Stomach (tissue), 9 donors: ENCODE results near the gene HECW1. TPM values are rescaled to one million over a fixed set of nuclear protein-coding genes. Genes with fewer than 3 reads are reported as not detected.

Experiments used
- DNase-seq, 2 donors: peaks; one replicate each; pipeline versions ENCODE4 v3.0.0 to v3.0.0-alpha.2; 2013 to 2019
- H3K27ac ChIP-seq, 5 donors: fragments of 200-600 bp in 4 of 5; sonication (generic) in 4 of 5; one replicate each; pipeline ENCODE4 v1.5.1; 2013 to 2019; ENCODE audit warnings: mild to moderate bottlenecking in 1 of 5, moderate library complexity in 1 of 5
- H3K27me3 ChIP-seq, 3 donors: fragments of 200-600 bp; sonication (generic); one replicate each; pipeline ENCODE4 v1.5.1; 2017 to 2019; ENCODE audit warnings: mixed run types in 1 of 3
- H3K36me3 ChIP-seq, 4 donors: fragments of 200-600 bp; sonication (generic); 1 replicate in 3 of 4; 2 replicates in 1 of 4; pipeline ENCODE4 v1.5.1; 2016 to 2019
- H3K4me1 ChIP-seq, 4 donors: fragments of 200-600 bp; sonication (generic); one replicate each; pipeline ENCODE4 v1.5.1; 2016 to 2019
- H3K4me3 ChIP-seq, 4 donors: fragments of 200-600 bp; sonication (generic) in 3 of 4; one replicate each; pipeline ENCODE4 v1.5.1; 2016 to 2019; ENCODE audit warnings: mild to moderate bottlenecking in 1 of 4
- H3K9me3 ChIP-seq, 4 donors: fragments of 200-600 bp; sonication (generic); one replicate each; pipeline ENCODE4 v1.5.1; 2016 to 2019
- EP300 ChIP-seq: sonication (generic); formaldehyde crosslinking; IDR thresholded peaks from one replicate; pipeline ENCODE4 v1.6.1; 2017; ENCODE audit warnings: antibody characterized with exemption
- POLR2A ChIP-seq, 4 donors: fragments of 450-650 bp; IDR thresholded peaks; one replicate each; pipeline ENCODE4 v1.6.1; 2016; ENCODE audit warnings: antibody characterized with exemption in 4 of 4, control low read depth in 2 of 4, mild to moderate bottlenecking in 1 of 4, moderate library complexity in 1 of 4
- POLR2AphosphoS5 ChIP-seq, 3 donors: sonication (generic); formaldehyde crosslinking; IDR thresholded peaks; one replicate each; pipeline ENCODE4 v1.6.1; 2016; ENCODE audit warnings: antibody characterized with exemption in 3 of 3
- WGBS, 5 donors: extraction: QIAGEN DNeasy Blood & Tissue Kit in 3 of 5; methylation state at CpG; one replicate each; pipeline versions ENCODE4 v1.1.5 to v1.1.7; 2013 to 2018; 5-methylcytosine and 5-hydroxymethylcytosine counted together
- intact Hi-C: fragments of 100-400 bp; cut with DNase I; formaldehyde crosslinking; loops from one replicate; pipeline ENCODE4 v1.15.1; 2023; ENCODE audit warnings: low total_unique reads
- polyA plus RNA-seq, 3 donors: library from polyadenylated mRNA; stranded (reverse); fragments of 200-250 nt; gene quantifications; one replicate each; pipeline ENCODE4 v1.2.3, GENCODE V29; 2013
- total RNA-seq, 5 donors: library from RNA; depleted of rRNA; stranded (reverse); fragments of >200 nt; gene quantifications; one replicate each; pipeline versions ENCODE4 v1.1.0 to v1.2.3, GENCODE V29; 2014 to 2016
- TF ChIP-seq, protein P1 (sequence below), 7 experiments: fragments of 450-650 bp in 4 of 7; fragments of 200-600 bp in 3 of 7; sonication (generic) in 3 of 7; IDR thresholded peaks; one replicate each; pipeline ENCODE4 v1.5.1; 2016 to 2019; ENCODE audit warnings: antibody characterized with exemption in 7 of 7, control low read depth in 2 of 7, mild to moderate bottlenecking in 1 of 7
- donor health status: healthy with polysubstance abuse.
- donor health status: Bipolar disorder and iron deficiency.
- donor health status: healthy.

Gene HECW1
- total and polyA plus RNA-seq, 8 donors = 0.29 to 11.1 (median 1.4) TPM; not detected in 1

DNA sequence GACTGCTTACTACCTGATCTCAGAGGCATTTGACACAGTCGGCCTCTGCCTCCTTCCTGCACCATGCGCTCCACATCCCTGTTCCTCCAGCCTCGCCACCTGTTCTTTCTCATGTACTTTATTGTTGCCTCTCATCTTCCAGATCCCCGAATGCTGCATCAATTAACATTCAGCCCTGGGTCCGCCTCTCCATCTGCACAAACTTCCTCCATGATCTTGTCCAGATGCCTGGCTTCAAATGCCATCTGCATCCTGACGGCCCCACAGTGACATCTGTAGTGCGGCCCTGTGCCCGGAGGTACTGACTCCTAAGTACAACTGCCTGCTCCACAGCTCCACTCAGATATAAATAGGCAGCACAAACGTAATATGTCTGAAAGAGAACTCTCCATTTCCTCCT lies 419.3 kb downstream of the HECW1 start:
- Histone ChIP-seq H3K4me1 (peaks cover 0 to 7% (median 2%) of the 10 kb centered on the region in 4 donors), H3K27ac (no peak overlapping the region), H3K4me3 (no peak overlapping the region), H3K9me3 (no peaks in the 10 kb centered on the region), H3K36me3 (no peaks in the 10 kb centered on the region), H3K27me3 (no peaks in the 10 kb centered on the region)
- TF ChIP-seq POLR2AphosphoS5 (IDR thresholded peaks at IDR 0.05) = no peak
- TF ChIP-seq, protein P1, sequence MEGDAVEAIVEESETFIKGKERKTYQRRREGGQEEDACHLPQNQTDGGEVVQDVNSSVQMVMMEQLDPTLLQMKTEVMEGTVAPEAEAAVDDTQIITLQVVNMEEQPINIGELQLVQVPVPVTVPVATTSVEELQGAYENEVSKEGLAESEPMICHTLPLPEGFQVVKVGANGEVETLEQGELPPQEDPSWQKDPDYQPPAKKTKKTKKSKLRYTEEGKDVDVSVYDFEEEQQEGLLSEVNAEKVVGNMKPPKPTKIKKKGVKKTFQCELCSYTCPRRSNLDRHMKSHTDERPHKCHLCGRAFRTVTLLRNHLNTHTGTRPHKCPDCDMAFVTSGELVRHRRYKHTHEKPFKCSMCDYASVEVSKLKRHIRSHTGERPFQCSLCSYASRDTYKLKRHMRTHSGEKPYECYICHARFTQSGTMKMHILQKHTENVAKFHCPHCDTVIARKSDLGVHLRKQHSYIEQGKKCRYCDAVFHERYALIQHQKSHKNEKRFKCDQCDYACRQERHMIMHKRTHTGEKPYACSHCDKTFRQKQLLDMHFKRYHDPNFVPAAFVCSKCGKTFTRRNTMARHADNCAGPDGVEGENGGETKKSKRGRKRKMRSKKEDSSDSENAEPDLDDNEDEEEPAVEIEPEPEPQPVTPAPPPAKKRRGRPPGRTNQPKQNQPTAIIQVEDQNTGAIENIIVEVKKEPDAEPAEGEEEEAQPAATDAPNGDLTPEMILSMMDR (IDR thresholded peaks at IDR 0.05) = no peak
- no peak for TF ChIP-seq POLR2A (IDR thresholded peaks at IDR 0.05)
- TF ChIP-seq EP300 = no peak
- peak in 1 of 2 donors; percentile 54 for DNase-seq
- intact Hi-C loops = no loop called here
- 77 to 87% (median 83%) methylated on average over 9 of the region's 9 CpGs for WGBS, 5 donors

GRCh38 chr7:43533801-43534479 lies 421.5 kb downstream of the HECW1 start:
- H3K9me3 ChIP-seq = no peaks in the 10 kb centered on the region
- TF ChIP-seq EP300 (no peak), POLR2A (IDR thresholded peaks at IDR 0.05) (no peak), POLR2AphosphoS5 (IDR thresholded peaks at IDR 0.05) (no peak)
- TF ChIP-seq, protein P1 (IDR thresholded peaks at IDR 0.05) = no peak
- intact Hi-C loops = no loop called here
- peak in 1 of 2 donors; percentile 71 for DNase-seq
- peaks cover 0 to 16% (median 11%) of the 10 kb centered on the region in 4 donors for H3K4me1 ChIP-seq
- H3K36me3 ChIP-seq = no peaks in the 10 kb centered on the region
- peak overlapping the region in 1 of 5 donors; percentile 34 for H3K27ac ChIP-seq
- H3K4me3 ChIP-seq = no peak overlapping the region
- no peaks in the 10 kb centered on the region for H3K27me3 ChIP-seq
- WGBS, 5 donors = 58 to 79% (median 67%) methylated on average over 6 of the region's 6 CpGs

DNA sequence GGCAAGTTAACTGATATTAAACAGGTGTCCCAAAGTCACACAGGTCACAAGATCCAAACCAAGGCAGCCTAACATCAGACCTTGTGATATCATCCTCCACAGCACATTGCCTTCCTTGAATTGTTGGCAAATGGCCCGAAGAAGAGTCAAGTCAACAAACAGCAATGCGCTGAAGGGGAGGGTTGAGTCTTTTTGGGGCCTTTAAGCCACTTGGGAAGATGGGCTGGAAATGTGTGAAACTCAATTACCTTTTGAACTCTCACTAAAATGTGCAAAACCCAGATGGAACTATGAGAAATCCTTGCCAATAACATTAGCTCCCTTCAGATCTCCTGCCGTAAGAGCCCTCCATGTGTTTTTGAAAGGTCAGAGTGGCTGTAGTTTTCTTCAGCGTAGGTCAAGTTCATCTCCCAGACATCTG lies 422.6 kb downstream of the HECW1 start:
- H3K9me3 ChIP-seq = no peaks in the 10 kb centered on the region
- WGBS, 5 donors = 88 to 95% (median 90%) methylated on average over 4 of the region's 4 CpGs
- intact Hi-C loops = no loop called here
- H3K36me3 ChIP-seq = no peaks in the 10 kb centered on the region
- H3K4me1 ChIP-seq = peaks cover 0 to 16% (median 11%) of the 10 kb centered on the region in 4 donors
- TF ChIP-seq, protein P1 (IDR thresholded peaks at IDR 0.05) = no peak
- no peaks in the 10 kb centered on the region for H3K27me3 ChIP-seq
- no peak for DNase-seq
- no peak overlapping the region for H3K27ac ChIP-seq
- no peak overlapping the region for H3K4me3 ChIP-seq

GRCh38 chr7:43535810-43536585 lies 423.6 kb downstream of the HECW1 start:
- Histone ChIP-seq H3K36me3 (no peaks in the 10 kb centered on the region), H3K4me3 (no peak overlapping the region), H3K27me3 (no peaks in the 10 kb centered on the region), H3K27ac (no peak overlapping the region), H3K9me3 (no peaks in the 10 kb centered on the region), H3K4me1 (peaks cover 0 to 16% (median 11%) of the 10 kb centered on the region in 4 donors)
- DNase-seq = no peak
- intact Hi-C loops = no loop called here
- 82 to 93% (median 90%) methylated on average over 4 to 6 of the region's 6 CpGs for WGBS, 5 donors
- no peak for TF ChIP-seq EP300
